AG08395 (cell line): ENCODE results near the gene RUVBL2.
A peak's percentile ranks its signal among the peaks of the same experiment; 100 is the strongest.
"Not testable (repeated sequence)": the region's sequence is repeated elsewhere in the genome, so short reads cannot be mapped to it uniquely, and the experiment has no call there.

Experiments
- DNase-seq: peaks from one replicate; pipeline ENCODE4 v3.0.0; 2012; ENCODE audit warnings: mixed read lengths, low spot score

RUVBL2 gene

GRCh38 chr19:49018388-49019241, 24.9 kb downstream of the RUVBL2 start:
- DNase-seq = not testable (repeated sequence)

- peak; percentile 54 for DNase-seq
Measured at GRCh38 chr19:49019242-49019932, 25.7 kb downstream of the RUVBL2 start.

DNA sequence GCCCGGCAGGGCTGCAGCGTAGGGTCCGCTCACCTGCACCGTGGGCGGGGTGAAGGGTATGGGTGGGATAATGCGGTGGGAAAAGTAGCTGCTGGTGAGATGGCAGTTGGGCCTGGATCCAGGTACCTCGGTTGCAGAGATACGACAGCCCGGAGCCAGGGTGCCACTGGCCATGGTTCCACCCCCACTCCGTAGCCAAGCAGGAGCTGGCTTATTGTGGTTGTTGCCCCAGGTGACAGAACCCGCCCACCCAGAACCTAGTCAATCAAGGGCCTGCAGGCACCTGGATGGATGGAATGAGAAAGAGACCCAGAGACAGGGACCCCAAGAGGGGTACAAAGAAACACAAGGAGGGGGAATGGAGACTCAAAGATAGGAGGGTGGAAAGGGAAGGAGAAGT, 26.7 kb downstream of the RUVBL2 start:
- no peak for DNase-seq

DNA sequence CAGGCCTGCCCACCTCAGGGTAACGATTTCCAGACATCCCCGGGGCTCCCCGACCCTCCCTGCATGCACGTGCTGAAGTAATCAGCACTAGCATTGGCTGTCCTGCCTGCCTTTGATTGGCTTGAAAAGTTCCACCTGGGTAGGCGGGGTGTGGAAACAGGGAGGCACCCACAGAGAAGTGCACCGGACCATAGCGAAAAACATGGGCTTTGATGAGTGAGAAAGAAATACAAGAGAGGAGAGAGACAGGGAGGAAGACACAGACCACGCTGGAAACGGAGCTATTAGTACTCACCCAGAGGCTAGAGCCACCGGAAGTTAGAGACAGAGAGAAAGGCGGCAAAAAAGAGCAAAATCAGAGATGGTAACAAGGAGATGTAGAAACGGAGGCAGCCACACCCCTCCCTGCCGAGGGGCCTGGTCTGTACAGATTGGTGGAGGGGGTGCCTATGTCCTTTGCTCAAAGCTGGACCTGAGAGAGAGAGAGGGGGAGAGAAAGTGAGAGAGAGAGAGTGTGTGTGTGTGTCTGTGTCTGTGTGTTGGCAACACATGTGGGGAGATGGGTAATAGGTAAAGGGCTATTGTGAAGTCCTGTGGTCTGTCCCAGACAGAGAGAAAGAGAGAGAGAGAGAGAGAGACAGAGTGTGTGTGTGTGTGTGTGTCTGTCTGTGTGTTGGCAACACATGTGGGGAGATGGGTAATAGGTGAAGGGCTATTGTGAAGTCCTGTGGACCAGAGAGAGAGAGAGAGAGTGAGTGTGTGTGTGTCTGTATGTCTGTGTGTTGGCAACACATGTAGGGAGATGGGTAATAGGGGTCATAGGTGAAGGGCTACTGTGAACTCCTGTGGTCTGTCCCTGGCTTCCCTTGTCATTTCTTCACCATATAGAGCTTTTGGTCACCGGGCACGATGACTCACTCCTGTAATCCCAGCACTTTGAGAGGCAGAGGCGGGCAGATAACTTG, 27.5 kb downstream of the RUVBL2 start:
- DNase-seq = no peak

DNA sequence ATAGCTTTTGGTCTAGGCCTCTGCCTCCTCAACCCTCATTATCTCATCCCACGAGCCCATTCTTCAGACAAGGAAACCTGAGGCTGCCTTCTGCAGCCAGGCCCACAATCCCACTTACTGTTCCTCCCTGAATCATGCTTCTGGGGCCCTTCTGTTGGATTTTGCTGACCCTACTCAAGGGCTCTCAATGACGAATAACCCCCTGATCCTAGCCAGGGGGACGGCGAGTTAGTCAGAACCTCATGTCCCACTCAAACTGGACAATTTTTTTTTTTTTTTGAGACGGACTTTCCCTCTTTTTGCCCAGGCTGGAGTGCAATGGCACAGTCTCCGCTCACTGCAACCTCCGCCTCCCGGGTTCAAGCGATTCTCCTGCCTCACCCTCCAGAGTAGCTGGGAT, 28.4 kb downstream of the RUVBL2 start:
- no peak for DNase-seq

- not testable (repeated sequence) for DNase-seq
Measured at GRCh38 chr19:49024233-49024632, 30.5 kb downstream of the RUVBL2 start, which contains the start of gene CGB3. CGB3 (minus strand) TSS chr19:49024333; CDS start chr19:49023971, 362 bp downstream.

DNA sequence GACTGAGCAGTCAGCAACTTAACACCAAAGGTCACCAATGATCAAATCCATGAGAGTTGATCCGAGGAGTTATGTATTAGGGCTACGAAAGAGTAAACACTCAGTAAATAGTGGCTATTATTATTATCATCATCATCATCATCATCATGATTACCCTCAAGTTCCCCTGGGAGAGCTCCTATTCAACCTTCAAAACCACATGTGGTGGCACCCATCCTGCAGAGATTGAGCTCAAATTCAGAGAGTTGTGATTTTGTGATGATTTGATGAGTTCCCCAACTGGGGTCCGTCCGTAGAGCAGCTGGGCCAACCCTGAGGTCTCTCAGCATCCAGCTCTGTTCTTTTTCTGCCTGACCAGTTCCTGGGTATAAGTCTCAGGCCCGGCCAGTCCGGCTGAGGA, 31.4 kb downstream of the RUVBL2 start:
- not testable (repeated sequence) for DNase-seq

- not testable (repeated sequence) for DNase-seq
Measured at GRCh38 chr19:49025599-49025998, 31.9 kb downstream of the RUVBL2 start.

DNA sequence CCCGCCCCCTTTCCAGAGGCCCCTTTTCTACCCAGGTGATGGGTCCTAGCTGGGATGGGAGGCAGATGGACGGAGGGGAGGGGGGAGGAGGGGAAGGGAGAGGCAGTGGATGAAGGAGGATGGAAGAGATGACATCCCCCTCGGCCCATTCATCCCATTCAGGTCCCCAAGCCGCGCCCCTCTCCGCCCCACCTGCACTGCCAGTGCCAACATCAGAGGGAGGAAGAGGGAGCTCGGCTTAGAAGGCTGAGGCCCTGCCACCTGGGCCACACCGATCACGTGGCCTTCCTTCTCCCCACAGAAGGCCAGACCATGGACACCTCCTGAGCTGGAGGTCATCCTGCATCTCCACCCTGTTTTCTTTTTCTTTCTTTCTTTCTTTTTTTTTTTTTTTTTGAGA, 35.0 kb downstream of the RUVBL2 start:
- DNase-seq = not testable (repeated sequence)

DNA sequence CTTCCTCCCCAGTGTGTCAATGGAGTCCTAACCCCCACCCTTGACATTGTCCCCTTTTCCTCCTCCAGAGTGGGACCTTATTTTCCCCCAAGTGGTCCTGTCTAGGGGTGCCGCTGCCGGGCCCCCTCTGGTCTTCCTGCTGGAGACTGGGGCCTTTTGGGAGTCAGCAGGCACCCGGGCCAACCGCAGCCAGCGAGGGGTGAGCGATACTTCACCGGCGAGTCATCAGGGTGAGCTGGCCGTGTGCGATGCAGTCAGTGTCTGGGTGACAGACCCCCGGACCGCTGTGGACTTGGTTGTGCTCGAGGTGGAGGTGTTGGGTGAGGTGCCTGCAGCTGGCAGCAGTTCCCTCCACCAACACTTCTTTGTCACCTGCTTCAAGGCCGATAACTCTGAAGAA, 36.1 kb downstream of the RUVBL2 start:
- DNase-seq = not testable (repeated sequence)

DNA sequence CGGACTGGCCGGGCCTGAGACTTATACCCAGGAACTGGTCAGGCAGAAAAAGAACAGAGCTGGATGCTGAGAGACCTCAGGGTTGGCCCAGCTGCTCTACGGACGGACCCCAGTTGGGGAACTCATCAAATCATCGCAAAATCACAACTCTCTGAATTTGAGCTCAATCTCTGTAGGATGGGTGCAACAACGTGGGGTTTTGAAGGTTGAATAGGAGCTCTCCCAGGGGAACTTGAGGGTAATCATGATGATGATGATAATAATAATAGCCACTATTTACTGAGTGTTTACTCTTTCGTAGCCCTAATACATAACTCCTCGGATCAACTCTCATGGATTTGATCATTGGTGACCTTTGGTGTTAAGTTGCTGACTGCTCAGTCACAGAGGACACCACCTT, 36.6 kb downstream of the RUVBL2 start:
- DNase-seq = not testable (repeated sequence)

DNA sequence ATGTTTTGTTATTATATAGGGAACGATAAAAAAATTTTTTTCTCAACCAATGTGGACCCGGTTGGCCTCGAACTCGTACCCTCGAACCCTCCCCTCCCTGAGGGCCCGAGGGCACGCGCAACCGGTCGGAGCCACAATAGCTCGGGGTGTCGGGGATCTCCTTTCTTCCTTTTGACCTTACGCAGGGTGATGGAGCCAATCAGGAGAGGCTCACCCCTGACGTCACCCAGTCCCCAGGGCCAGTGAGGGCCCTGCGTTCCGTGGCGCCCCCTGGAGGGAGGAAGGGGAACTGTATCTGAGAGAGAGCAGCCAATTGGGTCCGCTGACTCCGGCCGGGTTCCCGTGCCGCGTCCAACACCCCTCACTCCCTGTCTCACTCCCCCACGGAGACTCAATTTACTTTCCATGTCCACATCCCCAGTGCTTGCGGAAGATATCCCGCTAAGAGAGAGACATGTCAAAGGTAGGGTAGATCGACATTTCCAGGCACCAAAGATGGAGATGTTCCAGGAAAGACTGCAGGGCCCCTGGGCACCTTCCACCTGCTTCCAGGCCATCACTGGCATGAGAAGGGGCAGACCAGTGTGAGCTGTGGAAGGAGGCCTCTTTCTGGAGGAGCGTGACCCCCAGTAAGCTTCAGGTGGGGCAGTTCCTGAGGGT, 38.1 kb downstream of the RUVBL2 start, which contains the start of gene CGB2:
Gene CGB2 (plus strand): TSS at position 249 of the 660 bp plus-strand sequence. CDS start 206 bp downstream, at position 455.
- not testable (repeated sequence) for DNase-seq

DNA sequence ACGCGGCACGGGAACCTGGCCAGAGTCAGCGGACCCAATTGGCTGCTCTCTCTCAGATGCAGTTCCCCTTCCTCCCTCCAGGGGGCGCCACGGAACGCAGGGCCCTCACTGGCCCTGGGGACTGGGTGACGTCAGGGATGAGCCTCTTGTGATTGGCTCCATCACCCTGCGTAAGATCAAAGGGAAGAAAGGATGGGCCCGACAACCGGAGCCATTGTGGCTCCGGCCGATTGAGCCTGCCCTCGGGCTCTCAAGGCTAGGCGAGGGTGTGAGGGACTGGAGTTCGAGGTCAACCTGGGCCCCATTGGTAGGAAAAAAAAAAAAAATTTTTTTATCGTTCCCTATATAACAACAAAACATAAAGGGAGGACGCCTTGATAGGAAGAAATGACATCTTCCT, 43.1 kb downstream of the RUVBL2 start, which contains the start of gene CGB1:
Gene CGB1 (minus strand): TSS at position 81 of the 400 bp plus-strand sequence. CDS start 184 bp downstream, outside the sequence.
- DNase-seq = not testable (repeated sequence)

- not testable (repeated sequence) for DNase-seq
Measured at GRCh38 chr19:49038111-49038510, 44.4 kb downstream of the RUVBL2 start.

GRCh38 chr19:49038557-49039276, 45.0 kb downstream of the RUVBL2 start:
- not testable (repeated sequence) for DNase-seq

DNA sequence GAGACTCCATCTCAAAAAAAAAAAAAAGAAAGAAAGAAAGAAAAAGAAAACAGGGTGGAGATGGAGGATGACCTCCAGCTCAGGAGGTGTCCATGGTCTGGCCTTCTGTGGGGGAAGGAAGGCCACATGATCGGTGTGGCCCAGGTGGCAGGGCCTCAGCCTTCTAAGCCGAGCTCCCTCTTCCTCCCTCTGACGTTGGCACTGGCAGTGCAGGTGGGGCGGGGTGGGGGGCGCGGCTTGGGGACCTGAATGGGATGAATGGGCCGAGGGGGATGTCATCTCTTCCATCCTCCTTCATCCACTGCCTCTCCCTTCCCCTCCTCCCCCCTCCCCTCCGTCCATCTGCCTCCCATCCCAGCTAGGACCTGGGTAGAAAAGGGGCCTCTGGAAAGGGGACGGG, 46.0 kb downstream of the RUVBL2 start:
- DNase-seq = not testable (repeated sequence)

- no peak for DNase-seq
Measured at GRCh38 chr19:49042177-49042576, 48.5 kb downstream of the RUVBL2 start.

DNA sequence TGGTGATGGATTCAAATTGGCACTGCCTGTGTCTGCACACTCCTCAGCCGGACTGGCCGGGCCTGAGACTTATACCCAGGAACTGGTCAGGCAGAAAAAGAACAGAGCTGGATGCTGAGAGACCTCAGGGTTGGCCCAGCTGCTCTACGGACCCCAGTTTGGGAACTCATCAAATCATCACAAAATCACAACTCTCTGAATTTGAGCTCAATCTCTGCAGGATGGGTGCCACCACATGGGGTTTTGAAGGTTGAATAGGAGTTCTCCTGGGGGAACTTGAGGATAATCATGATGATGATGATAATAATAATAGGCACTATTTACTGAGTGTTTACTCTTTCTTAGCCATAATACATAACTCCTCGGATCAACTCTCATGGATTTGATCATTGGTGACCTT, 49.0 kb downstream of the RUVBL2 start:
- DNase-seq = not testable (repeated sequence)

DNA sequence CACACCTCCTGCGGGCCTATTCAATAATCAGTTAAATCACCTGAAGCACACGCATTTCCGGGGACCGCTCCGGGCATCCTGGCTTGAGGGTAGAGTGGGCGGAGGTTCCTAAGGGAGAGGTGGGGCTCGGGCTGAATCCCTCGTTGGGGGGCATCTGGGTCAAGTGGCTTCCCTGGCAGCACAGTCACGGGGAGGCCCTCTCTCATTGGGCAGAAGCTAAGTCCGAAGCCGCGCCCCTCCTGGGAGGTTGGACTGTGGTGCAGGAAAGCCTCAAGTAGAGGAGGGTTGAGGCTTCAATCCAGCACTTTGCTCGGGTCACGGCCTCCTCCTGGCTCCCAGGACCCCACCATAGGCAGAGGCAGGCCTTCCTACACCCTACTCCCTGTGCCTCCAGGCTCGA, 49.9 kb downstream of the RUVBL2 start, which contains the start of gene CGB5:
Gene CGB5 (plus strand): TSS at position 301 of the 400 bp plus-strand sequence. CDS start 362 bp downstream, outside the sequence.
- DNase-seq = not testable (repeated sequence)

DNA sequence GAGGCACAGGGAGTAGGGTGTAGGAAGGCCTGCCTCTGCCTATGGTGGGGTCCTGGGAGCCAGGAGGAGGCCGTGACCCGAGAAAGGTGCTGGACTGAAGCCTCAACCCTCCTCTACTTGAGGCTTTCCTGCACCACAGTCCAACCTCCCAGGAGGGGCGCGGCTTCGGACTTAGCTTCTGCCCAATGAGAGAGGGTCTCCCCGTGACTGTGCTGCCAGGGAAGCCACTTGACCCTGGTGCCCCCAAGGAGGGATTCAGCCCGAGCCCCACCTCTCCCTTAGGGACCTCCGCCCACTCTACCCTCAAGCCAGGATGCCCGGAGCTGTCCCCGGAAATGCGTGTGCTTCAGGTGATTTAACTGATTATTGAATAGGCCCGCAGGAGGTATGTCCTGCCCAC, 55.3 kb downstream of the RUVBL2 start, which contains the start of gene CGB8:
Gene CGB8 (minus strand): TSS at position 101 of the 400 bp plus-strand sequence. CDS start 372 bp downstream, outside the sequence.
- DNase-seq = not testable (repeated sequence)
